SU-DHL-6 (cell line): ENCODE measurements around the gene FREY1.

Experiments used
- EZH2phosphoT487 ChIP-seq: fragments of 200-600 bp; sonication (generic), shearing (Covaris generic); conservative IDR thresholded peaks from 2 replicates; pipeline ENCODE4 v1.6.1; 2018; ENCODE audit warnings: mild to moderate bottlenecking, antibody characterized with exemption, low read length, moderate library complexity, mixed read lengths
- TF ChIP-seq, protein P1 (sequence below): fragments of 200-600 bp; sonication (generic); IDR thresholded peaks from one replicate; pipeline ENCODE4 v1.5.1; 2017; ENCODE audit warnings: antibody characterized with exemption, mild to moderate bottlenecking, low read length, moderate library complexity; ENCODE audit not compliant: insufficient read depth, poor library complexity, severe bottlenecking

DNA sequence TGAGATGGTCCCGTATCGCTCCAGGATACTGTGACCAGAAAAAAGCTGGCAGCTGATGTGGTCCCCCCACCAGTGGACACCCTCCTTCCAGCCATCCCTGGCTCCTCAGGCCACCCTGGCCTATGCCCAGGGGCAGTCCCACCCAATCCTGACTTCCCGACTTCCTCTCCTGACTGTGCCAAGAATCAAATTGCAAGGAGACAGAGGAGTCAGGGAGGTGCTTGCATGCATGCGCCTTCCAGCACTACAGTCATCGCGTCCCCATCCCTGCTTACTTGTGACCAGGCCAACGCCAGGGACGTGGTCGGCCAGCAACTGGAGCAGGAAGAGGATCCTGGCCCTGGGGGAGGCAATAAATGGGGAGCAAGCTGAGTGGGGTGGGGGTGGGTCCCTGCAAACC lies 3.6 kb upstream of the FREY1 start:
- TF ChIP-seq, protein P1, sequence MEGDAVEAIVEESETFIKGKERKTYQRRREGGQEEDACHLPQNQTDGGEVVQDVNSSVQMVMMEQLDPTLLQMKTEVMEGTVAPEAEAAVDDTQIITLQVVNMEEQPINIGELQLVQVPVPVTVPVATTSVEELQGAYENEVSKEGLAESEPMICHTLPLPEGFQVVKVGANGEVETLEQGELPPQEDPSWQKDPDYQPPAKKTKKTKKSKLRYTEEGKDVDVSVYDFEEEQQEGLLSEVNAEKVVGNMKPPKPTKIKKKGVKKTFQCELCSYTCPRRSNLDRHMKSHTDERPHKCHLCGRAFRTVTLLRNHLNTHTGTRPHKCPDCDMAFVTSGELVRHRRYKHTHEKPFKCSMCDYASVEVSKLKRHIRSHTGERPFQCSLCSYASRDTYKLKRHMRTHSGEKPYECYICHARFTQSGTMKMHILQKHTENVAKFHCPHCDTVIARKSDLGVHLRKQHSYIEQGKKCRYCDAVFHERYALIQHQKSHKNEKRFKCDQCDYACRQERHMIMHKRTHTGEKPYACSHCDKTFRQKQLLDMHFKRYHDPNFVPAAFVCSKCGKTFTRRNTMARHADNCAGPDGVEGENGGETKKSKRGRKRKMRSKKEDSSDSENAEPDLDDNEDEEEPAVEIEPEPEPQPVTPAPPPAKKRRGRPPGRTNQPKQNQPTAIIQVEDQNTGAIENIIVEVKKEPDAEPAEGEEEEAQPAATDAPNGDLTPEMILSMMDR = no peak
- TF ChIP-seq EZH2phosphoT487 = no peak
